Measurements from ENCODE around the gene ENPP1.

- TF ChIP-seq E2F5 (CRISPR knock-in tag; IDR thresholded peaks at IDR 0.05) (no peak), ZSCAN18 (CRISPR knock-in tag; IDR thresholded peaks at IDR 0.05) (no peak), ZNF219 (CRISPR knock-in tag; IDR thresholded peaks at IDR 0.05; ENCODE audit: borderline replicate concordance) (no peak), TEAD1 (CRISPR knock-in tag; IDR thresholded peaks at IDR 0.05) (no peak), CTCF (IDR thresholded peaks at IDR 0.05) (peak; percentile 84), CREM (CRISPR knock-in tag; IDR thresholded peaks at IDR 0.05) (no peak), MAX (CRISPR knock-in tag; IDR thresholded peaks at IDR 0.05) (no peak), PRDM15 (CRISPR knock-in tag; IDR thresholded peaks at IDR 0.05) (no peak)
Measured at GRCh38 chr6:131923356-131923755, 115.5 kb downstream of the ENPP1 start.

Measured in WTC11 (cell line).